PC-9 (cell line): ENCODE results near the gene MPZL1. TPM values are rescaled to one million over a fixed set of nuclear protein-coding genes. Genes with fewer than 3 reads are reported as not detected.

ENCODE experiments used
- BruUV-seq: library from RNA; stranded (reverse); fragments of 400-500 nt; replicated peaks from 2 replicates; lab custom pipeline; 2021; lab: Mats Ljungman, UMichigan
- CTCF ChIA-PET: fragments of 300-600 bp; sonication (Branson Sonifier 250); formaldehyde crosslinking; loops from one replicate; lab custom pipeline; 2022; ENCODE audit warnings: antibody characterized with exemption; lab: Charles Lee
- POLR2A ChIA-PET: fragments of 300-600 bp; sonication (Branson Sonifier 250); formaldehyde crosslinking; loops from one replicate; lab custom pipeline; 2022; ENCODE audit warnings: antibody characterized with exemption; ENCODE audit not compliant: unreplicated experiment; lab: Charles Lee
- DNase-seq, 2 experiments: peaks; one replicate each; pipeline versions ENCODE4 v3.0.0 to v3.0.0-alpha.2; 2015 to 2022; ENCODE audit warnings: mixed read lengths in 1 of 2
- H2AFZ ChIP-seq: fragments of 200-600 bp; sonication (generic); 2 replicates; pipeline ENCODE4 v1.8.1; 2017; ENCODE audit warnings: antibody characterized with exemption
- H3F3A ChIP-seq: fragments of 200-600 bp; sonication (generic); 2 replicates; pipeline ENCODE4 v1.8.1; 2017; ENCODE audit warnings: antibody characterized with exemption, mild to moderate bottlenecking, low read depth; ENCODE audit not compliant: insufficient read depth
- H3K27ac ChIP-seq: fragments of 200-600 bp; sonication (generic); 2 replicates; pipeline ENCODE4 v1.6.1; 2016; ENCODE audit warnings: mixed run types
- H3K27me3 ChIP-seq: fragments of 200-600 bp; sonication (generic); 2 replicates; pipeline ENCODE4 v1.6.1; 2016; ENCODE audit warnings: low read depth, mixed run types; ENCODE audit not compliant: insufficient read depth
- H3K36me3 ChIP-seq: fragments of 200-600 bp; sonication (generic); 2 replicates; pipeline ENCODE4 v1.6.1; 2016; ENCODE audit warnings: low read depth, mixed run types
- H3K4me1 ChIP-seq: fragments of 200-600 bp; sonication (generic); replicated peaks from 2 replicates; pipeline ENCODE4 v1.6.1; 2016; ENCODE audit warnings: mixed run types; ENCODE audit not compliant: insufficient read depth
- H3K4me2 ChIP-seq: fragments of 200-600 bp; sonication (generic); 2 replicates; pipeline ENCODE4 v1.6.1; 2017; ENCODE audit warnings: mixed run types
- H3K4me3 ChIP-seq: fragments of 200-600 bp; sonication (generic); 2 replicates; pipeline ENCODE4 v1.6.1; 2016; ENCODE audit warnings: mixed run types
- H3K79me2 ChIP-seq: fragments of 200-600 bp; sonication (generic); 2 replicates; pipeline ENCODE4 v1.6.1; 2017; ENCODE audit warnings: low read depth, mixed run types
- H3K9me2 ChIP-seq: fragments of 200-600 bp; sonication (generic); 2 replicates; pipeline ENCODE4 v1.8.1; 2017; ENCODE audit warnings: mild to moderate bottlenecking; ENCODE audit not compliant: insufficient read depth
- H3K9me3 ChIP-seq: fragments of 200-600 bp; sonication (generic); 2 replicates; pipeline ENCODE4 v1.8.1; 2016; ENCODE audit warnings: low read depth; ENCODE audit not compliant: insufficient read depth
- H4K20me1 ChIP-seq: fragments of 200-600 bp; sonication (generic); 2 replicates; pipeline ENCODE4 v1.8.1; 2017; ENCODE audit not compliant: insufficient read depth
- EZH2 ChIP-seq: fragments of 200-600 bp; sonication (generic); IDR thresholded peaks from 2 replicates; pipeline ENCODE4 v1.8.0; 2017; ENCODE audit warnings: antibody characterized with exemption, low read depth
- intact Hi-C: fragments of 100-400 bp; cut with micrococcal nuclease; formaldehyde crosslinking; loops from one replicate; pipeline ENCODE4 v1.10.0; 2022; ENCODE audit not compliant: unreplicated experiment
- total RNA-seq: library from RNA; stranded (reverse); gene quantifications from 2 replicates; pipeline ENCODE4 v1.2.3, GENCODE V29; 2021
- TF ChIP-seq, protein P1 (sequence below): fragments of 200-600 bp; sonication (generic); conservative IDR thresholded peaks from 2 replicates; pipeline ENCODE4 v1.6.1; 2017; ENCODE audit warnings: mixed run types, antibody characterized with exemption, mild to moderate bottlenecking, moderate library complexity

The MPZL1 gene
- total RNA-seq, 1 experiment from 2014 or later, result 80.3 TPM

DNA sequence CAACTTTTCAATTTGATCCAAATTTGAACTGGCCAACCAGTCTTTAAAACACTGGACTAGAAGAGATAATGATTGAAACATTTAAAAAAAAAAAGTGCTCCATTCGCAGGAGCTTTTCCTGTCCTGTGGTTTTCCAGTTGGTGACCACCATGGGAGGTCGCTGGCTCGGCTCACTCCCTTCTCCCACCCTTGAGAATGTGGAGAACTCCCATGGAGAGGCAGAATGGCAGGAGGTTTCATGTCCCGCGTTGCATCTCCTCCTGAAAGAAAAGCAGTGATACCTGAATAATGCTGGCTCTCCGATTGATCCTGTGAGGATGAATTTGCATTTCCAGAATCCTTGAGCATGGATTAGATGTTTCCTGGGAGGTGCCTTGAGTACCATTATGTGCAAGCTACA is 16.5 kb upstream of the MPZL1 start:
- Histone ChIP-seq H2AFZ (no peak overlapping the region), H3K9me2 (no peaks in the 10 kb centered on the region), H3K9me3 (no peaks in the 10 kb centered on the region), H3K27ac (no peak overlapping the region), H3K4me1 (no peaks in the 10 kb centered on the region), H3K36me3 (no peaks in the 10 kb centered on the region), H3F3A (no peaks in the 10 kb centered on the region), H3K4me2 (no peak overlapping the region), H3K4me3 (no peak overlapping the region), H3K27me3 (peaks cover 14% of the 10 kb centered on the region), H3K79me2 (no peaks in the 10 kb centered on the region), H4K20me1 (no peaks in the 10 kb centered on the region)
- no peak for DNase-seq
- BruUV-seq, result no TSS peak
- TF ChIP-seq, protein P1, sequence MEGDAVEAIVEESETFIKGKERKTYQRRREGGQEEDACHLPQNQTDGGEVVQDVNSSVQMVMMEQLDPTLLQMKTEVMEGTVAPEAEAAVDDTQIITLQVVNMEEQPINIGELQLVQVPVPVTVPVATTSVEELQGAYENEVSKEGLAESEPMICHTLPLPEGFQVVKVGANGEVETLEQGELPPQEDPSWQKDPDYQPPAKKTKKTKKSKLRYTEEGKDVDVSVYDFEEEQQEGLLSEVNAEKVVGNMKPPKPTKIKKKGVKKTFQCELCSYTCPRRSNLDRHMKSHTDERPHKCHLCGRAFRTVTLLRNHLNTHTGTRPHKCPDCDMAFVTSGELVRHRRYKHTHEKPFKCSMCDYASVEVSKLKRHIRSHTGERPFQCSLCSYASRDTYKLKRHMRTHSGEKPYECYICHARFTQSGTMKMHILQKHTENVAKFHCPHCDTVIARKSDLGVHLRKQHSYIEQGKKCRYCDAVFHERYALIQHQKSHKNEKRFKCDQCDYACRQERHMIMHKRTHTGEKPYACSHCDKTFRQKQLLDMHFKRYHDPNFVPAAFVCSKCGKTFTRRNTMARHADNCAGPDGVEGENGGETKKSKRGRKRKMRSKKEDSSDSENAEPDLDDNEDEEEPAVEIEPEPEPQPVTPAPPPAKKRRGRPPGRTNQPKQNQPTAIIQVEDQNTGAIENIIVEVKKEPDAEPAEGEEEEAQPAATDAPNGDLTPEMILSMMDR, result no peak
- TF ChIP-seq EZH2, result no peak
- CTCF ChIA-PET, result no interaction called here
- intact Hi-C loops, result no loop called here
- POLR2A ChIA-PET, result interaction anchor here (0.7 kb wide), 1 partner anchor 600 kb away, joined by 3 read pairs; no protein-coding TSS in a partner anchor

DNA sequence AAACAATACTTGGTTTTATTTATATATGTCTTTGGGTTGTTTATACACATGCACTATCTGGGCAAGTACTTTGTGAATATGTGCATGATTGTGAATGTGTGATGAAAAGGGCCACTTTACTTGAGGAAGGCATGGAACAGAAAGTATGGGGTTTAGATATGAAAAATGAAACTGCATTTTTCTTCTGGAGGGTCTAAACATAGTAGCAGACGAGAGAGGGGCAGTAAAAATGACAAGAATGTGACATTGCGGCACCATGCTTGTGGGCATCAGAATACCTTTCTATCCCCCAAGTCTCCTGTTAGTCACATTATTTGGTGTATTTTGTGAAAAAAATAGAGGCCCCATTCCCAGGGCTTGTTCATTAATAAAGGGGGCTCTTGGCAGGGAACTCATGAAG is 15.4 kb upstream of the MPZL1 start:
- intact Hi-C loops, result no loop called here
- H2AFZ ChIP-seq, result no peak overlapping the region
- H3K9me2 ChIP-seq, result no peaks in the 10 kb centered on the region
- ChIA-PET POLR2A (no interaction called here), CTCF (no interaction called here)
- H3K27ac ChIP-seq, result no peak overlapping the region
- H3K79me2 ChIP-seq, result no peaks in the 10 kb centered on the region
- H3K9me3 ChIP-seq, result no peaks in the 10 kb centered on the region
- no TSS peak for BruUV-seq
- no peaks in the 10 kb centered on the region for H3K4me1 ChIP-seq
- H3K4me2 ChIP-seq, result no peak overlapping the region
- no peak overlapping the region for H3K4me3 ChIP-seq
- H3K27me3 ChIP-seq, result peaks cover 14% of the 10 kb centered on the region
- no peaks in the 10 kb centered on the region for H3K36me3 ChIP-seq
- no peaks in the 10 kb centered on the region for H4K20me1 ChIP-seq
- DNase-seq, result no peak
- no peaks in the 10 kb centered on the region for H3F3A ChIP-seq
- TF ChIP-seq, protein P1, result no peak
- TF ChIP-seq EZH2, result no peak

DNA sequence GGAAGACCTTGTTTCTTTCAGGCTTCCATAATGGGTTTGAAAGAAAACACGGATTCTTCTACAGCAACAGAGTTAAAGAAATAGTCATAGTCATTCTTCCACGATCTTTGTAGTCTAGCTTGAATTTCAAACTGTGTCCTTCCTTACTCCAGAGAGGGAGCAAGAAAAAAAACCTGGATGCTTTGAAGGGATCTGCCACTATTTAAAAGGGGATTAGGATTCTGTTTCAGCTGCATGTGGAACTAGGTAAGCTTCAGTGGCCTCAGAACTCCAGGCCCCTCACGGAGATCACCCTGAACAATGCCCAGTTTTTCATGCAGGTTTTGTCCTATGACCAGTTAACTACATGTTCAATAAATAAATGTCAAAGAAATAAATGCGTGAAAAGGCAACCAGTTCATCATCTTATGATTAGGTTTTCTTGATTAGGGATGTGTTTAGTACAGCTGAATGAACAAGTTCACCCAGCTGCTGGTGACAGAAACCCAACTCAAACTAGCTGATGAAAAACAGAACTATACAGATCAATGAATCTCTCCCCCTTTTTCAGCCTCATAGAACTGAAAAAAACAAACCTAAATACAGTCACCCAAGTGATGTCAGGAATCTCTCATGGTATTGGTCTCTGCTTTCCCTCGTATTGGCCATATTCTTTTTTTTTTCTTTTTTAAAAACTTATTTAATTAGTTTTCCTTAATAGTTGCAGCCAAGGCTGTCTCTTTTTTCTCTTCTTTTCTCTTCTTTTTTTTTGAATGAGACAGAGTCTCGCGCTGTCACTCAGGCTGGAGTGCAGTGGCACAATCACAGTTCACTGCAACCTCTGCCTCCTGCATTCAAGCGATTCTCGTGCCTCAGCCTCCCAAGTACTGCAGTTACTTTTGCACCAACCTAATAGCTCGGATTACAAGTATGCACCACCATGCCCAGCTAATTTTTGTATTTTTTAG is 14.6 kb upstream of the MPZL1 start:
- no peaks in the 10 kb centered on the region for H3K9me2 ChIP-seq
- H3K36me3 ChIP-seq, result no peaks in the 10 kb centered on the region
- H3K79me2 ChIP-seq, result no peaks in the 10 kb centered on the region
- H3K27ac ChIP-seq, result no peak overlapping the region
- intact Hi-C loops, result no loop called here
- no peak overlapping the region for H3K4me3 ChIP-seq
- no peaks in the 10 kb centered on the region for H3K4me1 ChIP-seq
- no peak overlapping the region for H3K4me2 ChIP-seq
- no peaks in the 10 kb centered on the region for H4K20me1 ChIP-seq
- peaks cover 14% of the 10 kb centered on the region for H3K27me3 ChIP-seq
- no peak overlapping the region for H2AFZ ChIP-seq
- H3K9me3 ChIP-seq, result no peaks in the 10 kb centered on the region
- no peak for DNase-seq
- ChIA-PET POLR2A (no interaction called here), CTCF (no interaction called here)
- BruUV-seq, result no TSS peak
- TF ChIP-seq, protein P1, result no peak
- TF ChIP-seq EZH2, result no peak
- no peaks in the 10 kb centered on the region for H3F3A ChIP-seq
